OCI-LY3 (cell line): Measurements from ENCODE around the gene CNDP1.

Experiments
- EZH2phosphoT487 ChIP-seq: fragments of 200-600 bp; shearing (Covaris generic); IDR thresholded peaks from 2 replicates; pipeline ENCODE4 v1.6.1; 2018; ENCODE audit warnings: antibody characterized with exemption, mixed run types, low read depth
- TF ChIP-seq, protein P1 (sequence below): fragments of 200-600, 300-600 bp; sonication (generic); IDR thresholded peaks from 2 replicates; pipeline ENCODE4 v1.5.1; 2014; ENCODE audit warnings: antibody characterized with exemption, low read length, low read depth

DNA sequence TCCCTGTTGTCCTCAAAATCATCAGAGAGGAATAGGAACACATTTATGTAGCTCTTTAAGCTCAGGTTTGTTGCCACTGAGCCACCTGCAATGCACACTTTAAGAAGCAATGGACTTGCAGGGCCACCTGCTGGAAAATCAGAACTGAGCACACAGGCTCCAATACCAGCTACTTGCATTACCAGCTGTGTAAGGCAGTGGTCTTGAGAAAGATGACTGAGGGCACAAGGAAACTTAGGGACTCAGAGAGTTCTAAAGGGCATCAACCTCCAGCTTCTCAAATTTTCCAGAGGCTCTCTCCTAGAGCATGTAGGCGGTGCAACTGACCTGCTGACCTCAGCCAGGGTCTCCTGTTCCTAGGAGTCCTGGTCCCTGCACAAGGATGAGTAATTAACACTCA, 40.6 kb upstream of the CNDP1 start:
- TF ChIP-seq, protein P1, sequence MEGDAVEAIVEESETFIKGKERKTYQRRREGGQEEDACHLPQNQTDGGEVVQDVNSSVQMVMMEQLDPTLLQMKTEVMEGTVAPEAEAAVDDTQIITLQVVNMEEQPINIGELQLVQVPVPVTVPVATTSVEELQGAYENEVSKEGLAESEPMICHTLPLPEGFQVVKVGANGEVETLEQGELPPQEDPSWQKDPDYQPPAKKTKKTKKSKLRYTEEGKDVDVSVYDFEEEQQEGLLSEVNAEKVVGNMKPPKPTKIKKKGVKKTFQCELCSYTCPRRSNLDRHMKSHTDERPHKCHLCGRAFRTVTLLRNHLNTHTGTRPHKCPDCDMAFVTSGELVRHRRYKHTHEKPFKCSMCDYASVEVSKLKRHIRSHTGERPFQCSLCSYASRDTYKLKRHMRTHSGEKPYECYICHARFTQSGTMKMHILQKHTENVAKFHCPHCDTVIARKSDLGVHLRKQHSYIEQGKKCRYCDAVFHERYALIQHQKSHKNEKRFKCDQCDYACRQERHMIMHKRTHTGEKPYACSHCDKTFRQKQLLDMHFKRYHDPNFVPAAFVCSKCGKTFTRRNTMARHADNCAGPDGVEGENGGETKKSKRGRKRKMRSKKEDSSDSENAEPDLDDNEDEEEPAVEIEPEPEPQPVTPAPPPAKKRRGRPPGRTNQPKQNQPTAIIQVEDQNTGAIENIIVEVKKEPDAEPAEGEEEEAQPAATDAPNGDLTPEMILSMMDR: peak; percentile 98
- TF ChIP-seq EZH2phosphoT487: no peak
